Progenitor cell of endocrine pancreas (in vitro differentiated cells): Measurements from ENCODE around the gene SLC17A4. TPM values are rescaled to one million over a fixed set of nuclear protein-coding genes. Genes with fewer than 3 reads are reported as not detected.

ENCODE experiments used
- DNase-seq: peaks from one replicate; pipeline ENCODE4 v3.0.0; 2021; ENCODE audit warnings: low spot score; ENCODE audit not compliant: unreplicated experiment
- H3K27ac Mint-ChIP-seq: 2 replicates; pipeline ENCODE4 v1.8.0; 2021; ENCODE audit warnings: mild to moderate bottlenecking, moderate library complexity, mixed read lengths
- H3K27me3 Mint-ChIP-seq: 2 replicates; pipeline ENCODE4 v1.8.0; 2021; ENCODE audit warnings: mixed read lengths
- H3K36me3 Mint-ChIP-seq: 2 replicates; pipeline ENCODE4 v1.8.0; 2022; ENCODE audit warnings: mixed read lengths; ENCODE audit not compliant: insufficient read depth
- H3K4me1 Mint-ChIP-seq: 2 replicates; pipeline ENCODE4 v1.8.0; 2021; ENCODE audit warnings: low read depth, mixed read lengths
- H3K4me3 Mint-ChIP-seq: 2 replicates; pipeline ENCODE4 v1.8.0; 2021; ENCODE audit warnings: low read depth, mild to moderate bottlenecking, moderate library complexity, mixed read lengths
- H3K9me3 Mint-ChIP-seq: 2 replicates; pipeline ENCODE4 v1.8.0; 2021; ENCODE audit warnings: low read depth, mixed read lengths
- total RNA-seq: library from RNA; stranded (reverse); gene quantifications from 2 replicates; pipeline ENCODE4 v1.2.1, GENCODE V29; 2021
- TF ChIP-seq, protein P1 (sequence below): fragments of 200-600 bp; sonication (generic); IDR thresholded peaks from one replicate; pipeline ENCODE4 v1.5.0; 2021; ENCODE audit warnings: antibody characterized with exemption, mild to moderate bottlenecking; ENCODE audit not compliant: unreplicated experiment

The SLC17A4 gene
- total RNA-seq, 1 donor from 2014 or later: 3.6 TPM

DNA sequence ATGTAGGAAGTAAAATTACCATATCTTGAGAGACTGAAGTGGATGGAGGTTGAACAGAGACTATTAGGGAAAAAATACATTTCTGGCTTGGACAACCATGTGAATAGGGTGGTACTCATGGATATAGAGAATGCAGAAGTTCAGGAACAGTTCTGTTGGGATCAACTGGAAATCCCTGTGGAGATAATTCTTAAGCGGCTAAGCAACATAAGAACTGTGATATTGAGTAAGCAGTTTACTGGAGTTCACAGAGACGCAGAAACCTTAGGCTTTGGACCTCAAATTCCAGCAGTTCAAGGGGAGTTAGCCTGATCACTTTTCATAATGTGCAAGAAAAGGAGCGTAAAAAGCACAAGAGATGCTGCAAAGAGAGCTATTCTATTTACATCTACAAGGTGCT is 23.6 kb upstream of the SLC17A4 start:
- no peaks in the 10 kb centered on the region for H3K27me3 Mint-ChIP-seq
- TF ChIP-seq, protein P1, sequence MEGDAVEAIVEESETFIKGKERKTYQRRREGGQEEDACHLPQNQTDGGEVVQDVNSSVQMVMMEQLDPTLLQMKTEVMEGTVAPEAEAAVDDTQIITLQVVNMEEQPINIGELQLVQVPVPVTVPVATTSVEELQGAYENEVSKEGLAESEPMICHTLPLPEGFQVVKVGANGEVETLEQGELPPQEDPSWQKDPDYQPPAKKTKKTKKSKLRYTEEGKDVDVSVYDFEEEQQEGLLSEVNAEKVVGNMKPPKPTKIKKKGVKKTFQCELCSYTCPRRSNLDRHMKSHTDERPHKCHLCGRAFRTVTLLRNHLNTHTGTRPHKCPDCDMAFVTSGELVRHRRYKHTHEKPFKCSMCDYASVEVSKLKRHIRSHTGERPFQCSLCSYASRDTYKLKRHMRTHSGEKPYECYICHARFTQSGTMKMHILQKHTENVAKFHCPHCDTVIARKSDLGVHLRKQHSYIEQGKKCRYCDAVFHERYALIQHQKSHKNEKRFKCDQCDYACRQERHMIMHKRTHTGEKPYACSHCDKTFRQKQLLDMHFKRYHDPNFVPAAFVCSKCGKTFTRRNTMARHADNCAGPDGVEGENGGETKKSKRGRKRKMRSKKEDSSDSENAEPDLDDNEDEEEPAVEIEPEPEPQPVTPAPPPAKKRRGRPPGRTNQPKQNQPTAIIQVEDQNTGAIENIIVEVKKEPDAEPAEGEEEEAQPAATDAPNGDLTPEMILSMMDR: no peak
- DNase-seq: no peak

DNA sequence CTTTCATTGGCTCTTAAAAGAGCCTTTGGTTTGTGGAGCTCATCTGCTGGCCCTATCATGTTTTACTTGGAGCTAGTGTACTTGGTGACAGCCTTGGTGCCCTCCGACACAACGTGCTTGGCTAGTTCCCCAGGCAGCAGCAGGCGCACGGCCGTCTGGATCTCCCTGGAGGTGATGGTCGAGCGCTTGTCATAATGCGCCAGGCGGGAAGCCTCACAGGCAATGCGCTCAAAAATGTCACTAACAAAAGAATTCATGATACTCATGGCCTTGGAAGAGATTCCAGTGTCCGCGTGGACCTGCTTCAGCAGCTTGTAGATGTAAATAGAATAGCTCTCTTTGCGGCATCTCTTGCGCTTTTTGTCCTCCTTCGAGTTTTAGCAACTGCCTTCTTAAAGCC is 22.8 kb upstream of the SLC17A4 start:
- TF ChIP-seq, protein P1: no peak
- peaks cover 4% of the 10 kb centered on the region for H3K36me3 Mint-ChIP-seq
- H3K27ac Mint-ChIP-seq: no peak overlapping the region
- no peaks in the 10 kb centered on the region for H3K4me1 Mint-ChIP-seq
- H3K4me3 Mint-ChIP-seq: no peak overlapping the region
- no peak for DNase-seq
- H3K9me3 Mint-ChIP-seq: peaks cover 8% of the 10 kb centered on the region
- no peaks in the 10 kb centered on the region for H3K27me3 Mint-ChIP-seq

More for the DNA sequence above, 23.6 kb upstream of the SLC17A4 start:
- Mint-ChIP-seq H3K9me3 (peaks cover 3% of the 10 kb centered on the region), H3K4me1 (no peaks in the 10 kb centered on the region), H3K27ac (no peak overlapping the region), H3K36me3 (peaks cover 4% of the 10 kb centered on the region), H3K4me3 (no peak overlapping the region)

DNA sequence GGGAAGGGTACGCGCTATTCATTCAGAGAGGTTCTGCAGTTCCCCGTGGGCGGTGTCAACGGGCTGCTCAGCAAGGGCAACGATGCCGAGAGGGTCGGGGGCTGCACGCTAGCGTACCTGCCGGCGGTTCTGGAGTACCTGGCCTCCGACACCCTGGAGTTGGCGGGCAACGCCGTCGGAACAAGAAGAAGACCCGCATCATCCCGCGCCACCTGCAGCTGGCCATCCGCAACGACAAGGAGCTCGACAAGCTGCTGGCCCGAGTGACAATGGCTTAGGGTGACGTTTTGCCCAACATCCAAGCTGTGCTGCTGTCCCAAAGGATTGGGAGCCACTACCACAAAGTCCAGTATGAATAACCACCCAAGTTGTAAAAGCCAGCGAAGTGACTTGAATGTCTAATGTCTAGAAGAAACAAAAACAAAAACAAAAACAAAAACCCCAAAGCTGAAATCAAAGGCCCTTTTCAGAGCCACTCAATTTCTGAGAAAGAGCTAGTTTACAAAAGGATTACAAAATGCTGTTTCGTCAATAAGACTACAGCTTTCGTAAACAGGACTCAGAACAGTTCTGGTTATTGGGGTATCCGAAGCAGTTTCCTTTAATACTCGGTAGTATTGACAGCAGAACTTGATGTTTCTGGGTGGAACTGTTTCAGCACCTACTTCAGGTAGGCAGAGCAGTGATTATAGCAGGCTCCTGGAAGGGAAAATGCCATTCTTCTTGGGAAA is 21.9 kb upstream of the SLC17A4 start:
- TF ChIP-seq, protein P1: no peak
- Mint-ChIP-seq H3K9me3 (peaks cover 13% of the 10 kb centered on the region), H3K27ac (no peak overlapping the region), H3K36me3 (peaks cover 5% of the 10 kb centered on the region), H3K27me3 (no peaks in the 10 kb centered on the region), H3K4me1 (no peaks in the 10 kb centered on the region), H3K4me3 (no peak overlapping the region)
- DNase-seq: no peak

DNA sequence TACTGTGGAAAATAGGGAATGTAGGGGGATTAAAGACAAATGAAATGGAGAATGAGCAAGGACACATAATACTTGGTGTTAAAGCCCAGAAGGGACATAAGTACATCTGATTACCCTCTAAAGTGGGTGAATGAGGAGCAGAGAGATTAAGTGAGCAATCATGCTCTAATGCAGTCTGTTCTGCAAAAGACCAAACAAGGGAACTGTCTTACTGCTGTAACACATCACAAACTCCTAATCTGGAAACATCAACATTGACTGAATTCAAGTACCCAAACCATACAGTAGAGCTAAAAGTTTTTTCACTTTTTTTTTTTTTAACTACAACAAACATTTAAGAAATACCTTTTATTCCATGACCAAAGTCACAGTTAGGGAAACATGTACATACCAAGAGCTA is 19.3 kb upstream of the SLC17A4 start:
- Mint-ChIP-seq H3K36me3 (peaks cover 7% of the 10 kb centered on the region), H3K27me3 (no peaks in the 10 kb centered on the region)

DNA sequence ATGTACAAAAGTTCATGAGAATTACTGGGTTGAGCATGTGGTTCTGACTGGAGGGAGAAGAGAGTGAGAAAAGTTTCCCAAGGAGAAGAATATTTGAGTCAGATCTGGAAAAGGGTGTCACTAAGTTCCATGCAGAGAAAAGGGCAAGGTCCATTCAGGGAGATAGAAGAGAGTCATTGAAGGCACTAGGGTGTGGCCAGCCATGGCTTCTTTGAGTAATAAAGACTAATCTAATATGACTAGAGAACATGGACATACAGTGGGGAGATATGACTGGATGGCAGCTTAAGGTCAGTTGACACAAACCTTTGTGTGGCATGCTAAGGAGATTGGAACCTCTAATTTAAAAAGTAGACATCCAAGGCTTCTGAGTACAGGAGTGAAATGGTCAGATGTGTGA is 10.7 kb upstream of the SLC17A4 start:
- TF ChIP-seq, protein P1: no peak
- no peak overlapping the region for H3K4me3 Mint-ChIP-seq
- peaks cover 20% of the 10 kb centered on the region for H3K4me1 Mint-ChIP-seq
- H3K27ac Mint-ChIP-seq: no peak overlapping the region
- DNase-seq: no peak
- H3K36me3 Mint-ChIP-seq: peaks cover 2% of the 10 kb centered on the region
- H3K9me3 Mint-ChIP-seq: peaks cover 8% of the 10 kb centered on the region
- H3K27me3 Mint-ChIP-seq: no peaks in the 10 kb centered on the region

More for the DNA sequence above, 19.3 kb upstream of the SLC17A4 start:
- no peaks in the 10 kb centered on the region for H3K4me1 Mint-ChIP-seq
- no peak overlapping the region for H3K27ac Mint-ChIP-seq
- no peak for DNase-seq
- no peak overlapping the region for H3K4me3 Mint-ChIP-seq
- TF ChIP-seq, protein P1: no peak
- H3K9me3 Mint-ChIP-seq: peaks cover 14% of the 10 kb centered on the region
